Keratinocyte (primary cell): Measurements from ENCODE around the gene MMAA. TPM values are rescaled to one million over a fixed set of nuclear protein-coding genes. Genes with fewer than 3 reads are reported as not detected.

ENCODE experiments used
- DNase-seq: peaks from one replicate; pipeline ENCODE4 v3.0.0-alpha.2; 2011; ENCODE audit warnings: low read depth, missing footprints, low spot score
- FAIRE-seq: peaks from 2 replicates; lab custom pipeline; 2011; peaks lifted over from hg19 to GRCh38; lab: Jason Lieb, UNC
- H2AFZ ChIP-seq: 2 replicates; pipeline ENCODE4 v1.6.0; 2012; ENCODE audit warnings: low read length, control low read depth, inconsistent platforms; ENCODE audit not compliant: control insufficient read depth
- H3K27ac ChIP-seq: 2 replicates; pipeline ENCODE4 v1.5.1; 2011; ENCODE audit warnings: low read length; ENCODE audit not compliant: control insufficient read depth, insufficient read depth
- H3K27me3 ChIP-seq: 3 replicates; pipeline ENCODE4 v1.6.0; 2011; ENCODE audit warnings: low read length; ENCODE audit not compliant: control insufficient read depth, insufficient read depth; ENCODE audit errors: extremely low read depth
- H3K36me3 ChIP-seq, 2 experiments: 2 replicates in 1 of 2; 3 replicates in 1 of 2; pipeline ENCODE4 v1.5.1; 2011; ENCODE audit warnings: low read length in 2 of 2, mild to moderate bottlenecking in 1 of 2; ENCODE audit not compliant: control insufficient read depth in 2 of 2, insufficient read depth in 2 of 2; ENCODE audit errors: extremely low read depth in 1 of 2
- H3K4me1 ChIP-seq: 3 replicates; pipeline ENCODE4 v1.5.1; 2011; ENCODE audit warnings: low read length; ENCODE audit not compliant: control insufficient read depth, insufficient read depth; ENCODE audit errors: extremely low read depth
- H3K4me2 ChIP-seq: 3 replicates; pipeline ENCODE4 v1.6.0; 2011; ENCODE audit warnings: low read depth, low read length; ENCODE audit not compliant: control insufficient read depth, insufficient read depth; ENCODE audit errors: extremely low read depth
- H3K4me3 ChIP-seq, 3 experiments: fragments of 200-600 bp in 1 of 3; sonication (generic) in 1 of 3; 2 replicates in 2 of 3; 3 replicates in 1 of 3; pipeline ENCODE4 v1.5.1; 2011 to 2016; ENCODE audit warnings: low read length in 3 of 3, mild to moderate bottlenecking in 3 of 3, control low read depth in 2 of 3, inconsistent platforms in 1 of 3, low read depth in 1 of 3, mixed read lengths in 1 of 3, mixed run types in 1 of 3, moderate library complexity in 1 of 3; ENCODE audit not compliant: control insufficient read depth in 2 of 3, insufficient read depth in 2 of 3; ENCODE audit errors: extremely low read depth in 1 of 3
- H3K79me2 ChIP-seq: 2 replicates; pipeline ENCODE4 v1.6.0; 2012; ENCODE audit warnings: low read length; ENCODE audit not compliant: control insufficient read depth, insufficient read depth
- H3K9ac ChIP-seq: 3 replicates; pipeline ENCODE4 v1.6.0; 2011; ENCODE audit warnings: low read length; ENCODE audit not compliant: control insufficient read depth, insufficient read depth; ENCODE audit errors: extremely low read depth
- H3K9me1 ChIP-seq: 3 replicates; pipeline ENCODE4 v1.6.0; 2011; ENCODE audit warnings: low read length; ENCODE audit not compliant: control insufficient read depth, insufficient read depth; ENCODE audit errors: extremely low read depth
- H3K9me3 ChIP-seq: 2 replicates; pipeline ENCODE4 v1.5.1; 2012; ENCODE audit warnings: low read depth, low read length; ENCODE audit not compliant: control insufficient read depth
- H4K20me1 ChIP-seq: 3 replicates; pipeline ENCODE4 v1.6.0; 2011; ENCODE audit warnings: low read length; ENCODE audit not compliant: control insufficient read depth, insufficient read depth; ENCODE audit errors: extremely low read depth
- EZH2 ChIP-seq: IDR thresholded peaks from one replicate; pipeline ENCODE4 v1.6.1; 2012; ENCODE audit warnings: inconsistent platforms, mild to moderate bottlenecking, low read length, moderate library complexity
- dilution Hi-C: fragments of 300-500 bp; cut with MboI; formaldehyde crosslinking; loops from one replicate; pipeline ENCODE4 v1.7.0; 2020; ENCODE audit warnings: low sequenced_read_pairs; ENCODE audit not compliant: extremely low pct_ligation_motif_present
- polyA plus RNA-seq, 5 experiments: library from polyadenylated mRNA; depleted of rRNA in 3 of 5; stranded (reverse) in 3 of 5; stranded (forward) in 1 of 5; unstranded in 1 of 5; fragments of >200 nt; gene quantifications; 1 replicate in 1 of 5; 2 replicates in 3 of 5; 3 replicates in 1 of 5; pipeline versions ENCODE4 v1.2.1 to v1.2.3, GENCODE V29; 2011 to 2012; ENCODE audit warnings: missing spikeins in 2 of 5, low read depth in 1 of 5, low replicate concordance in 1 of 5
- TF ChIP-seq, protein P1 (sequence below), 3 experiments: IDR thresholded peaks in 1 of 3; conservative IDR thresholded peaks in 1 of 3; optimal IDR thresholded peaks in 1 of 3; 2 replicates in 2 of 3; 3 replicates in 1 of 3; pipeline versions ENCODE3 to v1.5.1; 2011; ENCODE audit warnings: low read length in 3 of 3, mild to moderate bottlenecking in 3 of 3, moderate library complexity in 2 of 3, control low read depth in 1 of 3, inconsistent platforms in 1 of 3; ENCODE audit not compliant: insufficient read depth in 2 of 3; ENCODE audit errors: extremely low read depth in 1 of 3

Gene MMAA
- polyA plus RNA-seq, 1 donor (not counting 4 experiments of a cell fraction or from before 2014, with no cell fraction given), result 9.4 TPM

DNA sequence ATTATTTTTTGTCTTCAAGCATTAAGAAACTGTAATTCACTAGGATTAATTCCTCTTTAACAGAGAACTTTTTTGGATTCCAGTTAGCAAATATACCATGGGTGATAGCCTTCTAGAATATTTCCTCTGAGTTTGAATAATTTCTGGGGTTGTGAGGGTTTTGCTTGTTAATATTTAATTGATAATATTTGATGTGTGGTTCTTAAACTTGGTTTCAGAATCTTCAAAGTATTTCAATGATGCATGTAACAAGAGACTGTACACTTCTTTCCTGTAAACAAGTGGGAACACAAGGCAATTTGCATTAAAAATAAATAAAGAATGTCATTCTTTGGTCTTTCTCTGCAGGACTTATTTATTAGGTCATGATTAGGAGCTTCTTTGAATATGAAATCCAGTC is 51.2 kb downstream of the MMAA start:
- Histone ChIP-seq H3K36me3 (no peaks in the 10 kb centered on the region), H2AFZ (no peak overlapping the region), H3K4me2 (no peak overlapping the region), H3K4me1 (no peaks in the 10 kb centered on the region), H3K27me3 (no peaks in the 10 kb centered on the region), H3K9me3 (no peaks in the 10 kb centered on the region), H3K27ac (no peak overlapping the region), H3K9ac (no peak overlapping the region), H3K4me3 (no peak overlapping the region), H3K79me2 (no peaks in the 10 kb centered on the region), H3K9me1 (no peaks in the 10 kb centered on the region), H4K20me1 (no peaks in the 10 kb centered on the region)
- FAIRE-seq (no peak), DNase-seq (no peak)
- TF ChIP-seq EZH2, result no peak
- TF ChIP-seq, protein P1, sequence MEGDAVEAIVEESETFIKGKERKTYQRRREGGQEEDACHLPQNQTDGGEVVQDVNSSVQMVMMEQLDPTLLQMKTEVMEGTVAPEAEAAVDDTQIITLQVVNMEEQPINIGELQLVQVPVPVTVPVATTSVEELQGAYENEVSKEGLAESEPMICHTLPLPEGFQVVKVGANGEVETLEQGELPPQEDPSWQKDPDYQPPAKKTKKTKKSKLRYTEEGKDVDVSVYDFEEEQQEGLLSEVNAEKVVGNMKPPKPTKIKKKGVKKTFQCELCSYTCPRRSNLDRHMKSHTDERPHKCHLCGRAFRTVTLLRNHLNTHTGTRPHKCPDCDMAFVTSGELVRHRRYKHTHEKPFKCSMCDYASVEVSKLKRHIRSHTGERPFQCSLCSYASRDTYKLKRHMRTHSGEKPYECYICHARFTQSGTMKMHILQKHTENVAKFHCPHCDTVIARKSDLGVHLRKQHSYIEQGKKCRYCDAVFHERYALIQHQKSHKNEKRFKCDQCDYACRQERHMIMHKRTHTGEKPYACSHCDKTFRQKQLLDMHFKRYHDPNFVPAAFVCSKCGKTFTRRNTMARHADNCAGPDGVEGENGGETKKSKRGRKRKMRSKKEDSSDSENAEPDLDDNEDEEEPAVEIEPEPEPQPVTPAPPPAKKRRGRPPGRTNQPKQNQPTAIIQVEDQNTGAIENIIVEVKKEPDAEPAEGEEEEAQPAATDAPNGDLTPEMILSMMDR (optimal IDR thresholded peaks at IDR 0.05 in 1 of 3, IDR thresholded peaks at IDR 0.05 in 1 of 3, conservative IDR thresholded peaks at IDR 0.05 in 1 of 3; ENCODE audit: extremely low read depth in 1 of 3, insufficient read depth in 2 of 3, low read length in 3 of 3), result no peak
- dilution Hi-C loops, result no loop called here

DNA sequence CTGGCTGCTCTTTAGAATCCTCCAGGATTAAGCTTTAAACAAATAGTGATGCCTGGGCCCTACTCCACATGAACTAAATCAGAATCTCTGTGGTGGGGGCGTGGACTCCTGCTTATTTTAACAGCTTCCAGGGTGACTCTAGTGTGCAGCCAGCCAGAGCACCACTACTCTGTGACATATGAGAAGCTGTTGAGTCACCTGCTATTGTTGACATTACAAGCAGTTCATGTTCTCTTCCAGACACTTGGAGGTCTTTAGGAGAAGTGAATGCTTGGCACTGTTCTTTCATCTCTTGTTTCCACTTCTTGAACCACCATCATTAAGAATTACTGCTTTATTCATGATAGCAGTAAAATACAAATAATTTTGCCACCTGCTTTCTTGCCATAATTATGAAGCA is 60.3 kb downstream of the MMAA start:
- Histone ChIP-seq H3K79me2 (no peaks in the 10 kb centered on the region), H2AFZ (no peak overlapping the region), H3K9me3 (no peaks in the 10 kb centered on the region), H3K27me3 (no peaks in the 10 kb centered on the region), H3K27ac (no peak overlapping the region), H3K4me1 (peaks cover 8% of the 10 kb centered on the region), H3K9ac (no peak overlapping the region), H3K4me3 (no peak overlapping the region), H3K36me3 (no peaks in the 10 kb centered on the region), H3K4me2 (no peak overlapping the region), H3K9me1 (no peaks in the 10 kb centered on the region), H4K20me1 (no peaks in the 10 kb centered on the region)
- DNase-seq, result no peak
- no peak for TF ChIP-seq EZH2
- TF ChIP-seq, protein P1 (optimal IDR thresholded peaks at IDR 0.05 in 1 of 3, IDR thresholded peaks at IDR 0.05 in 1 of 3, conservative IDR thresholded peaks at IDR 0.05 in 1 of 3; ENCODE audit: extremely low read depth in 1 of 3, insufficient read depth in 2 of 3, low read length in 3 of 3), result no peak
- peak; percentile 82 for FAIRE-seq
- dilution Hi-C loops, result no loop called here
